H9 (cell line): ENCODE measurements around the gene ITPR3. TPM values are rescaled to one million over a fixed set of nuclear protein-coding genes. Genes with fewer than 3 reads are reported as not detected.

ENCODE experiments used
- DNase-seq: peaks from one replicate; pipeline ENCODE4 v3.0.0-alpha.2; 2017
- H2AFZ ChIP-seq: one replicate; pipeline ENCODE4 v1.6.1; 2013; ENCODE audit warnings: mild to moderate bottlenecking, low read length, control low read depth, moderate library complexity
- H2AK5ac ChIP-seq: 2 replicates; pipeline ENCODE4 v1.6.1; 2013; ENCODE audit warnings: low read length, control low read depth, mixed read lengths; ENCODE audit not compliant: insufficient read length
- H2BK120ac ChIP-seq: one replicate; pipeline ENCODE4 v1.6.1; 2013; ENCODE audit warnings: low read depth, mild to moderate bottlenecking, low read length, control low read depth, inconsistent platforms; ENCODE audit not compliant: poor library complexity, severe bottlenecking
- H2BK12ac ChIP-seq: 2 replicates; pipeline ENCODE4 v1.6.1; 2013; ENCODE audit warnings: low read length, control low read depth, mixed read lengths, low read depth; ENCODE audit not compliant: insufficient read length
- H2BK15ac ChIP-seq: 2 replicates; pipeline ENCODE4 v1.6.1; 2013; ENCODE audit warnings: low read depth, low read length, control low read depth
- H2BK20ac ChIP-seq: one replicate; pipeline ENCODE4 v1.6.1; 2013; ENCODE audit warnings: low read depth, mild to moderate bottlenecking, low read length, control low read depth, inconsistent platforms; ENCODE audit not compliant: poor library complexity, severe bottlenecking
- H2BK5ac ChIP-seq: 2 replicates; pipeline ENCODE4 v1.6.1; 2013; ENCODE audit warnings: low read length, control low read depth, mixed read lengths; ENCODE audit not compliant: insufficient read length
- H3K14ac ChIP-seq: 2 replicates; pipeline ENCODE4 v1.6.1; 2013; ENCODE audit warnings: low read length, control low read depth; ENCODE audit not compliant: insufficient read depth
- H3K18ac ChIP-seq: 2 replicates; pipeline ENCODE4 v1.6.1; 2013; ENCODE audit warnings: low read depth, mild to moderate bottlenecking, mixed read lengths, low read length, control low read depth; ENCODE audit not compliant: insufficient read length
- H3K23ac ChIP-seq: 2 replicates; pipeline ENCODE4 v1.6.1; 2013; ENCODE audit warnings: low read length, control low read depth, mixed read lengths, low read depth; ENCODE audit not compliant: insufficient read length
- H3K23me2 ChIP-seq: 2 replicates; pipeline ENCODE4 v1.6.1; 2013; ENCODE audit warnings: low read depth, mild to moderate bottlenecking, mixed read lengths, low read length, control low read depth; ENCODE audit not compliant: insufficient read length, poor library complexity, severe bottlenecking
- H3K27ac ChIP-seq: 2 replicates; pipeline ENCODE4 v1.5.1; 2013; ENCODE audit warnings: low read length, control low read depth, mixed read lengths, low read depth; ENCODE audit not compliant: insufficient read length
- H3K27me3 ChIP-seq: 2 replicates; pipeline ENCODE4 v1.6.1; 2013; ENCODE audit warnings: low read length, control low read depth, inconsistent platforms; ENCODE audit not compliant: insufficient read depth
- H3K4ac ChIP-seq: 2 replicates; pipeline ENCODE4 v1.6.1; 2013; ENCODE audit warnings: low read depth, mild to moderate bottlenecking, control low read depth, inconsistent platforms, low read length, moderate library complexity
- H3K4me1 ChIP-seq: 2 replicates; pipeline ENCODE4 v1.6.1; 2013; ENCODE audit warnings: low read length, control low read depth, inconsistent platforms; ENCODE audit not compliant: insufficient read depth
- H3K4me2 ChIP-seq: 2 replicates; pipeline ENCODE4 v1.6.1; 2013; ENCODE audit warnings: low read length, control low read depth, mixed read lengths; ENCODE audit not compliant: insufficient read length, insufficient read depth
- H3K56ac ChIP-seq: 2 replicates; pipeline ENCODE4 v1.6.1; 2013; ENCODE audit warnings: low read depth, mild to moderate bottlenecking, mixed read lengths, low read length, control low read depth; ENCODE audit not compliant: insufficient read length
- H3K79me1 ChIP-seq: 2 replicates; pipeline ENCODE4 v1.6.1; 2013; ENCODE audit warnings: low read depth, mild to moderate bottlenecking, moderate library complexity, low read length, control low read depth, inconsistent platforms; ENCODE audit not compliant: insufficient read depth, poor library complexity, severe bottlenecking
- H3K79me2 ChIP-seq: 2 replicates; pipeline ENCODE4 v1.6.1; 2013; ENCODE audit warnings: low read length, control low read depth, inconsistent platforms; ENCODE audit not compliant: insufficient read depth
- H3K9ac ChIP-seq: 2 replicates; pipeline ENCODE4 v1.6.1; 2013; ENCODE audit warnings: low read length, control low read depth, mixed read lengths; ENCODE audit not compliant: insufficient read length; ENCODE audit errors: extremely low read depth
- H3K9me3 ChIP-seq: one replicate; pipeline ENCODE4 v1.6.1; 2013; ENCODE audit warnings: low read depth, low read length, inconsistent platforms; ENCODE audit not compliant: control insufficient read depth
- H3T11ph ChIP-seq: one replicate; pipeline ENCODE4 v1.6.1; 2013; ENCODE audit warnings: mild to moderate bottlenecking, low read length, control low read depth, inconsistent platforms
- H4K20me1 ChIP-seq: one replicate; pipeline ENCODE4 v1.6.1; 2013; ENCODE audit not compliant: control insufficient read depth, insufficient read length, insufficient read depth
- H4K5ac ChIP-seq: 2 replicates; pipeline ENCODE4 v1.6.1; 2013; ENCODE audit warnings: low read depth, mild to moderate bottlenecking, mixed read lengths, low read length, control low read depth; ENCODE audit not compliant: insufficient read length
- H4K8ac ChIP-seq: replicated peaks from 2 replicates; pipeline ENCODE4 v1.6.1; 2013; ENCODE audit warnings: low read length, control low read depth, mixed read lengths, low read depth; ENCODE audit not compliant: insufficient read length
- H4K91ac ChIP-seq: 2 replicates; pipeline ENCODE4 v1.6.1; 2013; ENCODE audit warnings: low read depth, mild to moderate bottlenecking, moderate library complexity, mixed read lengths, low read length, control low read depth; ENCODE audit not compliant: insufficient read length
- H3K27ac Mint-ChIP-seq, 3 experiments: 2 replicates in 2 of 3; 3 replicates in 1 of 3; pipeline ENCODE4 v1.8.0; 2020 to 2021; ENCODE audit warnings: mixed read lengths in 3 of 3, mild to moderate bottlenecking in 1 of 3, moderate library complexity in 1 of 3
- H3K27me3 Mint-ChIP-seq: 2 replicates; pipeline ENCODE4 v1.8.0; 2021; ENCODE audit warnings: low read depth, mild to moderate bottlenecking, moderate library complexity, mixed read lengths
- H3K36me3 Mint-ChIP-seq, 3 experiments: 2 replicates in 2 of 3; 3 replicates in 1 of 3; pipeline ENCODE4 v1.8.0; 2020 to 2021; ENCODE audit warnings: low read depth in 3 of 3, mixed read lengths in 3 of 3; ENCODE audit not compliant: insufficient read depth in 1 of 3
- H3K4me1 Mint-ChIP-seq, 2 experiments: 2 replicates each; pipeline ENCODE4 v1.8.0; 2020; ENCODE audit warnings: mixed read lengths in 2 of 2
- H3K4me3 Mint-ChIP-seq, 2 experiments: 2 replicates in 1 of 2; 3 replicates in 1 of 2; pipeline ENCODE4 v1.8.0; 2020 to 2021; ENCODE audit warnings: mild to moderate bottlenecking in 2 of 2, mixed read lengths in 2 of 2, moderate library complexity in 1 of 2
- H3K9me3 Mint-ChIP-seq, 2 experiments: 2 replicates in 1 of 2; 3 replicates in 1 of 2; pipeline ENCODE4 v1.8.0; 2020; ENCODE audit warnings: mild to moderate bottlenecking in 2 of 2, mixed read lengths in 2 of 2, moderate library complexity in 1 of 2
- WGBS: extraction: QIAGEN DNeasy Blood & Tissue Kit; methylation state at CpG from one replicate; pipeline ENCODE4 v1.1.7; 2013; ENCODE audit warnings: missing lambda C conversion rate, low lambda C conversion rate, mixed read lengths; ENCODE audit not compliant: insufficient read length; ENCODE audit errors: extremely low coverage; 5-methylcytosine and 5-hydroxymethylcytosine counted together
- total RNA-seq: library from RNA; stranded (reverse); gene quantifications from 2 replicates; pipeline ENCODE4 v1.2.1, GENCODE V29; 2021
- TF ChIP-seq, protein P1 (sequence below): fragments of 200-600 bp; sonication (generic); conservative IDR thresholded peaks from 3 replicates; pipeline ENCODE4 v1.8.0; 2021; ENCODE audit warnings: antibody characterized with exemption, mild to moderate bottlenecking

The ITPR3 gene
- total RNA-seq, 1 experiment from 2014 or later, result 40.3 TPM

DNA sequence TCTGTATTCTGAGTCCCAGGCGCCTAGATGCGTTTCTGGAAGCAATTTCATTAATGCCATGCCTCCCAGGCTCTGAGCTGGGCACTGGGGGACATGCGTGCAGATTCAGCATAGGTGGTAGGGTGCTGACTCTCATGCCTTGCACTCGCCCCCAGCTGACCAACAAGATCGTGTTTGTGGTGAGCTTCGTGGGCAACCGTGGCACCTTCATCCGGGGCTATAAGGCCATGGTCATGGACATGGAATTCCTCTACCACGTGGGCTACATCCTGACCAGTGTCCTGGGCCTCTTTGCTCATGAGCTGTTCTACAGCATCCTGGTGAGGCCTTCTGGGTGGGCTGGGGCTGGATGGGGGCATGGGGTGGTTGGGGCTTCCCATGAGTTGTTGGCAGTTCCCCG, 68.8 kb downstream of the ITPR3 start:
- H3K4me3 Mint-ChIP-seq, result no peak overlapping the region

More for the DNA sequence above, 68.8 kb downstream of the ITPR3 start:
- H3K27me3 Mint-ChIP-seq, result no peaks in the 10 kb centered on the region
- Histone ChIP-seq H2BK15ac (no peak overlapping the region), H3K4ac (no peak overlapping the region), H2BK12ac (no peak overlapping the region), H3K9me3 (no peaks in the 10 kb centered on the region), H3K79me2 (no peaks in the 10 kb centered on the region), H3K4me2 (no peak overlapping the region), H3K4me1 (no peaks in the 10 kb centered on the region), H3K23me2 (no peaks in the 10 kb centered on the region), H2BK120ac (no peak overlapping the region), H3K27me3 (no peaks in the 10 kb centered on the region), H3K14ac (no peak overlapping the region; the same call in 1 of the 2 replicates), H3K56ac (no peak overlapping the region), H3K9ac (no peak overlapping the region), H4K5ac (no peak overlapping the region), H3K18ac (no peak overlapping the region), H4K8ac (no peak overlapping the region), H3T11ph (no peak overlapping the region), H2AK5ac (no peak overlapping the region), H4K20me1 (no peaks in the 10 kb centered on the region), H3K27ac (no peak overlapping the region), H4K91ac (no peak overlapping the region), H2BK5ac (no peak overlapping the region), H2AFZ (no peak overlapping the region), H3K79me1 (no peaks in the 10 kb centered on the region), H2BK20ac (no peak overlapping the region), H3K23ac (no peak overlapping the region)
- no peak for DNase-seq
- peaks cover 39 to 89% (median 86%) of the 10 kb centered on the region in 3 experiments; a peak in 6 of 7 replicates for H3K36me3 Mint-ChIP-seq
- TF ChIP-seq, protein P1, sequence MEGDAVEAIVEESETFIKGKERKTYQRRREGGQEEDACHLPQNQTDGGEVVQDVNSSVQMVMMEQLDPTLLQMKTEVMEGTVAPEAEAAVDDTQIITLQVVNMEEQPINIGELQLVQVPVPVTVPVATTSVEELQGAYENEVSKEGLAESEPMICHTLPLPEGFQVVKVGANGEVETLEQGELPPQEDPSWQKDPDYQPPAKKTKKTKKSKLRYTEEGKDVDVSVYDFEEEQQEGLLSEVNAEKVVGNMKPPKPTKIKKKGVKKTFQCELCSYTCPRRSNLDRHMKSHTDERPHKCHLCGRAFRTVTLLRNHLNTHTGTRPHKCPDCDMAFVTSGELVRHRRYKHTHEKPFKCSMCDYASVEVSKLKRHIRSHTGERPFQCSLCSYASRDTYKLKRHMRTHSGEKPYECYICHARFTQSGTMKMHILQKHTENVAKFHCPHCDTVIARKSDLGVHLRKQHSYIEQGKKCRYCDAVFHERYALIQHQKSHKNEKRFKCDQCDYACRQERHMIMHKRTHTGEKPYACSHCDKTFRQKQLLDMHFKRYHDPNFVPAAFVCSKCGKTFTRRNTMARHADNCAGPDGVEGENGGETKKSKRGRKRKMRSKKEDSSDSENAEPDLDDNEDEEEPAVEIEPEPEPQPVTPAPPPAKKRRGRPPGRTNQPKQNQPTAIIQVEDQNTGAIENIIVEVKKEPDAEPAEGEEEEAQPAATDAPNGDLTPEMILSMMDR, result no peak
- H3K4me1 Mint-ChIP-seq, result peaks cover 4 to 13% of the 10 kb centered on the region in 2 experiments; a peak in 3 of 4 replicates
- no peak overlapping the region for H3K27ac Mint-ChIP-seq
- H3K9me3 Mint-ChIP-seq, result no peaks in the 10 kb centered on the region
- WGBS, result no CpG with 5 or more reads among the region's 10 CpGs
